GM23338 (cell line): ENCODE measurements around the gene ADTRP. TPM values are rescaled to one million over a fixed set of nuclear protein-coding genes. Genes with fewer than 3 reads are reported as not detected.

Experiments
- ATAC-seq: fragments of 200-7000 bp; cut with Tn5 transposase; 3 replicates; pipeline ENCODE4 v1.9.1; 2020
- DNase-seq: peaks from one replicate; pipeline ENCODE4 v3.0.0-alpha.2; 2015; ENCODE audit warnings: low spot score
- H2AFZ ChIP-seq: fragments of 200-600 bp; sonication (generic); 2 replicates; pipeline ENCODE4 v1.8.0; 2016; ENCODE audit warnings: antibody characterized with exemption, mild to moderate bottlenecking, moderate library complexity
- H3F3A ChIP-seq: fragments of 200-600 bp; sonication (generic); replicated peaks from 2 replicates; pipeline ENCODE4 v1.8.0; 2017; ENCODE audit warnings: antibody characterized with exemption, mixed run types, low read depth
- H3K27ac ChIP-seq: fragments of 200-600 bp; sonication (generic); 2 replicates; pipeline ENCODE4 v1.6.1; 2016; ENCODE audit warnings: low read depth
- H3K27me3 ChIP-seq: fragments of 200-600 bp; sonication (generic); 2 replicates; pipeline ENCODE4 v1.8.0; 2016; ENCODE audit warnings: mild to moderate bottlenecking, mixed run types, moderate library complexity; ENCODE audit not compliant: insufficient read depth
- H3K36me3 ChIP-seq: fragments of 200-600 bp; sonication (generic); 2 replicates; pipeline ENCODE4 v1.8.0; 2016; ENCODE audit warnings: mild to moderate bottlenecking; ENCODE audit not compliant: insufficient read depth
- H3K4me1 ChIP-seq: fragments of 200-600 bp; sonication (generic); 2 replicates; pipeline ENCODE4 v1.8.0; 2016; ENCODE audit warnings: mild to moderate bottlenecking, moderate library complexity; ENCODE audit not compliant: insufficient read depth
- H3K4me2 ChIP-seq: fragments of 200-600 bp; sonication (generic); 2 replicates; pipeline ENCODE4 v1.7.1; 2017; ENCODE audit warnings: mixed run types
- H3K4me3 ChIP-seq: fragments of 200-600 bp; sonication (generic); 2 replicates; pipeline ENCODE4 v1.6.1; 2016; ENCODE audit warnings: mixed run types
- H3K79me2 ChIP-seq: fragments of 200-600 bp; sonication (generic); replicated peaks from 2 replicates; pipeline ENCODE4 v1.8.0; 2017; ENCODE audit warnings: mild to moderate bottlenecking; ENCODE audit not compliant: insufficient read depth
- H3K9me2 ChIP-seq: fragments of 200-600 bp; sonication (generic); 2 replicates; pipeline ENCODE4 v1.8.0; 2017; ENCODE audit not compliant: insufficient read depth
- H4K20me1 ChIP-seq: fragments of 200-600 bp; sonication (generic); replicated peaks from 2 replicates; pipeline ENCODE4 v1.8.0; 2017; ENCODE audit warnings: mild to moderate bottlenecking; ENCODE audit not compliant: insufficient read depth
- H3K27ac Mint-ChIP-seq: 2 replicates; pipeline ENCODE4 v1.8.0; 2020; ENCODE audit warnings: inconsistent platforms, mild to moderate bottlenecking, moderate library complexity, mixed read lengths
- H3K27me3 Mint-ChIP-seq: 3 replicates; pipeline ENCODE4 v1.8.0; 2022; ENCODE audit warnings: low read depth, mild to moderate bottlenecking, moderate library complexity, mixed read lengths, inconsistent platforms; ENCODE audit not compliant: insufficient read depth, poor library complexity
- H3K36me3 Mint-ChIP-seq: 3 replicates; pipeline ENCODE4 v1.8.0; 2021; ENCODE audit warnings: low read depth, mild to moderate bottlenecking, inconsistent platforms, moderate library complexity, mixed read lengths
- H3K4me1 Mint-ChIP-seq: 3 replicates; pipeline ENCODE4 v1.8.0; 2020; ENCODE audit warnings: mild to moderate bottlenecking, inconsistent platforms, mixed read lengths
- H3K4me3 Mint-ChIP-seq: 3 replicates; pipeline ENCODE4 v1.8.0; 2021; ENCODE audit warnings: moderate library complexity, mild to moderate bottlenecking, inconsistent platforms, mixed read lengths
- H3K9me3 Mint-ChIP-seq: 3 replicates; pipeline ENCODE4 v1.8.0; 2020; ENCODE audit warnings: moderate library complexity, mild to moderate bottlenecking, inconsistent platforms, mixed read lengths
- CREB1 ChIP-seq: fragments of 250-450 bp; sonication (Bioruptor Pico); IDR thresholded peaks from 2 replicates; pipeline ENCODE4 v1.5.0; 2020; ENCODE audit warnings: low read depth, mild to moderate bottlenecking, moderate library complexity
- CTCF ChIP-seq, 2 experiments: fragments of 200-600 bp in 1 of 2; sonication (generic) in 1 of 2; conservative IDR thresholded peaks; 2 replicates each; pipeline versions ENCODE4 v1.5.1 to v1.6.1; 2016 to 2017; ENCODE audit warnings: antibody characterized with exemption in 2 of 2, low read depth in 2 of 2, mild to moderate bottlenecking in 2 of 2, moderate library complexity in 1 of 2
- ETS1 ChIP-seq: IDR thresholded peaks from 2 replicates; pipeline ENCODE4 v1.6.1; 2016; ENCODE audit warnings: antibody characterized with exemption
- EZH2 ChIP-seq: fragments of 200-600 bp; sonication (generic); IDR thresholded peaks from one replicate; pipeline ENCODE4 v1.8.0; 2017; ENCODE audit warnings: antibody characterized with exemption, mild to moderate bottlenecking, low read depth; ENCODE audit not compliant: unreplicated experiment
- EZH2phosphoT487 ChIP-seq: fragments of 200-600 bp; sonication (generic); IDR thresholded peaks from one replicate; pipeline ENCODE4 v1.8.1; 2018; ENCODE audit warnings: antibody characterized with exemption; ENCODE audit not compliant: unreplicated experiment
- JUNB ChIP-seq: IDR thresholded peaks from one replicate; pipeline ENCODE4 v1.6.1; 2016; ENCODE audit warnings: antibody characterized with exemption; ENCODE audit not compliant: unreplicated experiment
- NANOG ChIP-seq: IDR thresholded peaks from 2 replicates; pipeline ENCODE4 v1.6.1; 2016; ENCODE audit warnings: antibody characterized with exemption, borderline replicate concordance
- POLR2AphosphoS5 ChIP-seq: IDR thresholded peaks from 2 replicates; pipeline ENCODE4 v1.6.1; 2016; ENCODE audit warnings: antibody characterized with exemption, low read depth
- REST ChIP-seq: IDR thresholded peaks from one replicate; pipeline ENCODE4 v1.6.1; 2018; ENCODE audit warnings: antibody characterized with exemption; ENCODE audit not compliant: unreplicated experiment
- ZNF114 ChIP-seq: fragments of 250-450 bp; sonication (Bioruptor Pico); IDR thresholded peaks from 2 replicates; pipeline ENCODE4 v1.5.0; 2020; ENCODE audit warnings: mild to moderate bottlenecking, moderate library complexity
- ZNF331 ChIP-seq: fragments of 250-450 bp; sonication (Bioruptor Pico); IDR thresholded peaks from 2 replicates; pipeline ENCODE4 v1.5.0; 2020; ENCODE audit warnings: low read depth, mild to moderate bottlenecking, moderate library complexity
- polyA plus RNA-seq: library from polyadenylated mRNA; unstranded; fragments of >200 nt; fragmentation: Nextera tagmentation; extraction: Ambion mirVana; gene quantifications from 2 replicates; pipeline ENCODE4 v1.2.1, GENCODE V29; 2016
- total RNA-seq: library from RNA; depleted of rRNA; stranded (reverse); fragments of >200 nt; shearing (Covaris generic); gene quantifications from 2 replicates; pipeline ENCODE4 v1.2.3, GENCODE V29; 2014

Gene ADTRP
- total and polyA plus RNA-seq, 2 experiments from 2014 or later = not detected

GRCh38 chr6:11669696-11670095, 108.9 kb downstream of the ADTRP start:
- no peaks in the 10 kb centered on the region for H4K20me1 ChIP-seq
- no peak overlapping the region for H3K4me3 Mint-ChIP-seq
- peaks cover 13% of the 10 kb centered on the region; the same call in 2 of the 3 replicates for H3K36me3 Mint-ChIP-seq
- H3K4me2 ChIP-seq = no peak overlapping the region
- H3K79me2 ChIP-seq = no peaks in the 10 kb centered on the region
- DNase-seq = no peak
- H3K27ac ChIP-seq = no peak overlapping the region
- H3K27ac Mint-ChIP-seq = no peak overlapping the region
- H3K27me3 ChIP-seq = no peaks in the 10 kb centered on the region
- no peaks in the 10 kb centered on the region for H3F3A ChIP-seq
- no peaks in the 10 kb centered on the region for H3K9me2 ChIP-seq
- peaks cover 2% of the 10 kb centered on the region; the same call in 2 of the 3 replicates for H3K4me1 Mint-ChIP-seq
- no peak for TF ChIP-seq POLR2AphosphoS5
- no peak for TF ChIP-seq REST
- no peak for TF ChIP-seq ZNF331 (CRISPR knock-in tag)
- TF ChIP-seq EZH2 = no peak
- TF ChIP-seq CTCF (conservative IDR thresholded peaks at IDR 0.05; ENCODE audit: low read depth in 2 of 2) = no peak
- no peak for TF ChIP-seq ZNF114 (CRISPR knock-in tag)
- no peak for TF ChIP-seq EZH2phosphoT487
- no peak for TF ChIP-seq ETS1
- no peak for TF ChIP-seq CREB1 (CRISPR knock-in tag)
- no peak for TF ChIP-seq NANOG
- TF ChIP-seq JUNB = no peak
- H3K4me3 ChIP-seq = no peak overlapping the region
- H3K4me1 ChIP-seq = no peaks in the 10 kb centered on the region
- no peak for ATAC-seq
- no peak overlapping the region for H2AFZ ChIP-seq
- peaks cover 22% of the 10 kb centered on the region for H3K9me3 Mint-ChIP-seq
- H3K27me3 Mint-ChIP-seq = no peaks in the 10 kb centered on the region
- H3K36me3 ChIP-seq = no peaks in the 10 kb centered on the region
